ENCODE results near the gene LBHD2.

DNA sequence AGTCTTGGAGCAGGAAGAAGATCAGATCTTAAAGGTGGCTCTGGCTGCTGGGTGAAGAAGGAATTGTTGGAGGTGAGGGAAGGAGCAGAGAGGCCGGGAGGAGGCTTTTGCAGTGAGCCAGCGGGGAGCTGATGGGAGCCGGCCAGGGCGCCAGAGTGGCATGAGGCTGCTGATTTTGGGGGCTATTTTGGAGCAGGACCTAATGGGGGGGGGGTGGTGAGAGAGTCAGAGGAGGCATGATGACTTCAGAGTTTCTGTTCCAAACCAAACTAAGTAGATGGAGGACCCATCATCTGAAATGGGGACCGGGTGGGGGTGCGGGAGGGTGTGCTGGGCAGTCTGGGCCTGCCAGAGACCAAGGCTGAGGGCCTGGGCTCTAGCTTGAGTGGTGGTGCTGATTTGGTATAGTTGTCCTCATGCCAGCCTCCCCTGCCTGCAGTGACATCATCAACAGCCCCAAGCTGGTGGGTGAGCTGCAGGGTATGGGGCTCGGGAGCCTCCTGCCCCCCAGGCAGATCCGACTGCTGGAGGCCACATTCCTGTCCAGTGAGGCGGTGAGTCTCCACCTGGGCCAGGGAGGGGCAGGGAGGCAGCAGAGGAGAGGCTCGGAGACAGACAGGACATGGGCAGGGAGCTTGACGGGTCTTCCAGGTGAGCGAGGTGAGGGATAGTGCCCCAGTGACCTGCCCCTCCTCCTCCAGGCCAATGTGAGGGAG is 45.4 kb downstream of the LBHD2 start:
- TF ChIP-seq CTCF (IDR thresholded peaks at IDR 0.05; ENCODE audit: poor library complexity, severe bottlenecking) (no peak), RAD21 (conservative IDR thresholded peaks at IDR 0.05) (no peak), SMC3 (conservative IDR thresholded peaks at IDR 0.05; ENCODE audit: poor library complexity) (no peak), POLR2AphosphoS5 (IDR thresholded peaks at IDR 0.05) (no peak), EZH2 (IDR thresholded peaks at IDR 0.05; ENCODE audit: borderline replicate concordance, insufficient read depth, low read length, poor library complexity, severe bottlenecking) (no peak), TAF1 (IDR thresholded peaks at IDR 0.05; ENCODE audit: low read depth) (no peak)
- TF ChIP-seq, protein P1, sequence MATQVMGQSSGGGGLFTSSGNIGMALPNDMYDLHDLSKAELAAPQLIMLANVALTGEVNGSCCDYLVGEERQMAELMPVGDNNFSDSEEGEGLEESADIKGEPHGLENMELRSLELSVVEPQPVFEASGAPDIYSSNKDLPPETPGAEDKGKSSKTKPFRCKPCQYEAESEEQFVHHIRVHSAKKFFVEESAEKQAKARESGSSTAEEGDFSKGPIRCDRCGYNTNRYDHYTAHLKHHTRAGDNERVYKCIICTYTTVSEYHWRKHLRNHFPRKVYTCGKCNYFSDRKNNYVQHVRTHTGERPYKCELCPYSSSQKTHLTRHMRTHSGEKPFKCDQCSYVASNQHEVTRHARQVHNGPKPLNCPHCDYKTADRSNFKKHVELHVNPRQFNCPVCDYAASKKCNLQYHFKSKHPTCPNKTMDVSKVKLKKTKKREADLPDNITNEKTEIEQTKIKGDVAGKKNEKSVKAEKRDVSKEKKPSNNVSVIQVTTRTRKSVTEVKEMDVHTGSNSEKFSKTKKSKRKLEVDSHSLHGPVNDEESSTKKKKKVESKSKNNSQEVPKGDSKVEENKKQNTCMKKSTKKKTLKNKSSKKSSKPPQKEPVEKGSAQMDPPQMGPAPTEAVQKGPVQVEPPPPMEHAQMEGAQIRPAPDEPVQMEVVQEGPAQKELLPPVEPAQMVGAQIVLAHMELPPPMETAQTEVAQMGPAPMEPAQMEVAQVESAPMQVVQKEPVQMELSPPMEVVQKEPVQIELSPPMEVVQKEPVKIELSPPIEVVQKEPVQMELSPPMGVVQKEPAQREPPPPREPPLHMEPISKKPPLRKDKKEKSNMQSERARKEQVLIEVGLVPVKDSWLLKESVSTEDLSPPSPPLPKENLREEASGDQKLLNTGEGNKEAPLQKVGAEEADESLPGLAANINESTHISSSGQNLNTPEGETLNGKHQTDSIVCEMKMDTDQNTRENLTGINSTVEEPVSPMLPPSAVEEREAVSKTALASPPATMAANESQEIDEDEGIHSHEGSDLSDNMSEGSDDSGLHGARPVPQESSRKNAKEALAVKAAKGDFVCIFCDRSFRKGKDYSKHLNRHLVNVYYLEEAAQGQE (IDR thresholded peaks at IDR 0.05; ENCODE audit: borderline replicate concordance), result no peak

Data from neural cell (in vitro differentiated cells).